NCI-H460 (cell line): ENCODE data around the gene RABL6. TPM values are rescaled to one million over a fixed set of nuclear protein-coding genes. Genes with fewer than 3 reads are reported as not detected.

ENCODE experiments used
- DNase-seq: peaks from one replicate; pipeline ENCODE4 v3.0.0-alpha.2; 2016; ENCODE audit warnings: low read depth; ENCODE audit errors: extremely low read depth
- total RNA-seq: library from RNA; depleted of rRNA; stranded (reverse); fragments of >200 nt; shearing (Covaris generic); gene quantifications from 2 replicates; pipeline ENCODE4 v1.2.3, GENCODE V29; 2014

The RABL6 gene
- total RNA-seq, 1 experiment from 2014 or later, result 69.4 TPM

DNA sequence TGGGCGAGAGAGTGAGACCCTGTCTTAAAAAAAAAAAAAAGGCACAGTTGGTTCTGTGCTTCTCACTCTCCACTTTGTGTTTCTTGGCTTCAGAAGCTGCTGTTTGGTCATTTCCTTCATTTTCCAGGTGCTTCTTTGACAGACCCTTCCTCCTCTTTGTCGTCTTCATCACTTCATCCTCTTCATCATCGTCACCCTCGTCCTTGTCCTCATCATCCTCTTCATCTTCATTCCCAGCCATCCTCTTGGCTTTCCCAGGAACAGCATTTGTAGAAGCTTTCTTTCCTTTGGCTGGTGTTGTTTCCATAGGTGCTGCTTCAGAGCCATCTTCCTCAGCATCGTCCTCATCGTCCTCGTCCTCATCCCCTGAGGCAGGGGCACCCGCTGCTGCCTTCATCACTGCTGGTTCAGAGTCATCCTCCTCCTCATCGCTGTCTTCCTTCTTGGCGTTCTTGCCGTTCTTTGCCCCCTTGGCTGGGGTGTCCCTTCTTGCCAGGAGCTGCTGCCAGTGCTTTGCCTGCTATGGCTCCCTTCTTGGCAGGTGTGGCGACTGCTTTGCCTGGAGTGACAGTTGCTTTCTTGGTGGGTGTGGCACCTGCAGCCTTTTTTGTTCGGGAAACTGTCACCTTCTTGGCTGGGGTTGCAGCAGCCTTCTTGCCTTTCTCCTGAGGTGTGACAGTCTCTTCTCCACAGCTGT lies 7.1 kb downstream of the RABL6 start:
- DNase-seq, result no peak

DNA sequence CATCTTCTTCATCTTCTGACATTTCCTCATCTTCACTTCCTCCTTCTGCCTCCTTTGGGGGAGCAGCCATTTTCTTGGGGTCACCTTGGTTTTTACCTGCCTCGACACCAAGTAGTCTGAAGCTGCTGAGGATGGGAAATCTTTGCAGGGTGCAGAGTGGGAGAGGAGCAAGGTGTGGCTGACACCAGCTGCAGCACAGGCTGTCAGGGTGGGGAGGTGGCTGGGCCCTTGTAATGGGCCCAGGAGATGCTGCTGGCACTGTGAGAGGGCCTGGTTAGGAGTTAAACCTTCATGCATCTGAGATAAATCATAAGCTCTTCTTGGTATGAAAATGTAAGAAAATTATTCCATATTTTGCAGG lies 7.7 kb downstream of the RABL6 start:
- no peak for DNase-seq

DNA sequence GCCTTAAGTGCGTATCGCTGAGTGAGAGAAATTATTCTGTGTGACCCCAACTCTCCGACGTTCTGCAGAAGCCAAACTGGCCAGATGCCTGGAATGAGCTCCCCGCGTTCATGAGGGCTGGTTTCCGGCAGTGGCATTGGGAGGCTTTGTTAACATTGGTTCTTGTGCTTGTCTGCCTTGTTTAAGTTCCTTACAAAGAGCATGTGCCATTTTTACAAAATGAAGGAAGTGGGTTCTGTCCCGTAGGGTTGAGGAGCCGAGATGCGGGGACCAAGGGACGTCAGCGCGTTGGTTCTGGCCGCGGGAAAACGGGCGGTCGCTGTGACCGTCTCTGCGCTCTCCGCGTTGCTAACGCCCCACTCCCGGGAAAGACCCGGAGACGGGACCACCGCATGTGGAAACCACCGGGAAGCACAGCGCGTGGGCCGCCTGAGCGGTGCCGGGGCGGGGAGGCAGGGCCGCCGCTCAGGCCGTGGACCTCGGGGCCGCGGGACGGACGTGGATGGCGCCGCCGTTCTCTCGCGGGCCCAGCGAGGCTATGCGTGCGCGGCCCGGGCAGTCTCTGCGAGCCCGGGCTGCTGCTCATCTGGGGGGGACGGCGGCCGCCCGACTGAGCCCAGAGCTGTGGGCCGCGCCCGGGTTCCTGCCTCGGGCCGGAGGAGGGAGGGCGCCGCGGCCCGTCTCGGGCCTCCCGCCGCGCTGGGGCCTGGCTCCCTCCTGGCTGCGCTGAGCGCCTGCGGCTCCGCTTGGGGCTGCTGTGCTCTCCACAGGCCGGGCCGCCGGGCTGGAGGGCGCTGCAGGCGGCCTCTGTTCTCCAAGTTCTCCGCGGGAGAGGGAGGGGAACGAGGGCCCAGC lies 13.4 kb downstream of the RABL6 start:
- DNase-seq, result no peak

- no peak for DNase-seq
These were observed 14.2 kb downstream of the RABL6 start for GRCh38 chr9:136821826-136822544.

DNA sequence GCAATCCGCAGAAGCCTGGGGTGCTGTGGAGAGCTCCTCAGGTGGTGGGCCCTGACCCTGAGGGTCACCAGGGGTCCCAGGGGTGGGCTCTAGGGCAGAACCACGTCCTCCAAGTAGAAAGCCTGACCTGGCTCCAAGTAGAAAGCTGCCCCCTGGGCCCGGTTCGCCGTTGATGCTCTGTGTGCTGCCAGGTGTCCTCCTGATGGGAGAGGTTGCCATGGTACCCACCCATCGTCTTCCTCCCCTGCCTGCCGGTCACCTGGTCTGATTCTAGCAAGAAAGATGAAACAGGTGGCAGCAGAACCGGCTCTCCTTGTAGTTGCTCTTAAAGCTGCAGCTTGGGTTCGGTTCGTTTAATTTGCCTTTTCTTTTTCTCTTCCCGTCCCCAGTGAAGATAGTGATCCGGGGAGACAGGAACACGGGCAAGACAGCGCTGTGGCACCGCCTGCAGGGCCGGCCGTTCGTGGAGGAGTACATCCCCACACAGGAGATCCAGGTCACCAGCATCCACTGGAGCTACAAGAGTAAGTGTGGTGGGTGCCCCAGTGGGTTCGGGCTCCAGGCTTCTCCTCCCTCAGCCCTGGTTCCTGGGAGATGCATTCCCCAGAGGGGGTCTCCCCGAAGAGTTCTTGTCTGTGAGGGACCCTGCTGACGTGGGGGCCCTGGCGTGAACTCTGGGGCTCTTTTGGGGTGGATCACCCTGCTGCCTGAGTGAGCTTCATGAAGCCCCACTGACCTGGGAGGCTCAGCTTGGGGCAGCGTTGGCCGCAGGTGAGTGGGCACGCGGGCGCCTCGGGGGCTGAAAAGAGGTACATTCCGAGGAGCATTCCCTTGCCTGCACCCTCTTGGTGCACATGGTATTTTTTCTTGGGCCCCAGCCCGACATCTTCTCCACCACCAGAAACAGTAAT lies 15.6 kb downstream of the RABL6 start:
- no peak for DNase-seq

DNA sequence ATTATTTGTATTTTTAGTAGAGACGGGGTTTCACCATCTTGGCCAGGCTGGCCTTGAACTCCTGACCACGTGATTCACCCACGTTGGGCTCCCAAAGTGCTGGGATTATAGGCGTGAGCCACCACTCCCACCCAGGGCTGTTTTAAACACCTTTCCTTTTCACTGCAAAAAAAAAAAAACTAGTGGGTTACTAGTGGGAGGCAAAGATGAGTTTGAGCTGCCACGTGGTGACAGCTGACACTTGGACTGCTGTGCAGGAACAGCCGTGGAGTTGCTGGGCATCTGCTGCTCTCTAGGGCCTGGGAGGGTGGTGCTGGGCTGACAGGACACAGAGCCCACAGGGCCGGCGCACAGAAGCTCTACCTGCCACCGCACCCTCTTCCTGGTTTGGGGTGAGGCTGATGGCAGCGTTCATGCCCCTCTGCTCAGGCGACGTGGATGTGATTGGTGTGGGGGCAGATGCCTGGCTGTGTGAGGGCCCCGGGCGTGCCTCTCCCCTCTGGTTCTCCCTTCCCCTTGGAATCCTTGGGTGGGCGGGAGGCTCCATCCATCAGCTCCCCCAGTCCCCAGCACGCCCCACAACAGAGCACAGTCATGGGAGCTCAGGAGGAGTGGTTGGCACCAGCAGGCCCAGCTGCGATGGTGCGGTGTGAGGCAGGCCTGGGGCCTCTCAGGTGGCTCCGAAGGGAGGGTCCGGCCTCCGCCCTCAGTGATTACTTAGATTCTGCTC lies 16.9 kb downstream of the RABL6 start:
- DNase-seq, result no peak

DNA sequence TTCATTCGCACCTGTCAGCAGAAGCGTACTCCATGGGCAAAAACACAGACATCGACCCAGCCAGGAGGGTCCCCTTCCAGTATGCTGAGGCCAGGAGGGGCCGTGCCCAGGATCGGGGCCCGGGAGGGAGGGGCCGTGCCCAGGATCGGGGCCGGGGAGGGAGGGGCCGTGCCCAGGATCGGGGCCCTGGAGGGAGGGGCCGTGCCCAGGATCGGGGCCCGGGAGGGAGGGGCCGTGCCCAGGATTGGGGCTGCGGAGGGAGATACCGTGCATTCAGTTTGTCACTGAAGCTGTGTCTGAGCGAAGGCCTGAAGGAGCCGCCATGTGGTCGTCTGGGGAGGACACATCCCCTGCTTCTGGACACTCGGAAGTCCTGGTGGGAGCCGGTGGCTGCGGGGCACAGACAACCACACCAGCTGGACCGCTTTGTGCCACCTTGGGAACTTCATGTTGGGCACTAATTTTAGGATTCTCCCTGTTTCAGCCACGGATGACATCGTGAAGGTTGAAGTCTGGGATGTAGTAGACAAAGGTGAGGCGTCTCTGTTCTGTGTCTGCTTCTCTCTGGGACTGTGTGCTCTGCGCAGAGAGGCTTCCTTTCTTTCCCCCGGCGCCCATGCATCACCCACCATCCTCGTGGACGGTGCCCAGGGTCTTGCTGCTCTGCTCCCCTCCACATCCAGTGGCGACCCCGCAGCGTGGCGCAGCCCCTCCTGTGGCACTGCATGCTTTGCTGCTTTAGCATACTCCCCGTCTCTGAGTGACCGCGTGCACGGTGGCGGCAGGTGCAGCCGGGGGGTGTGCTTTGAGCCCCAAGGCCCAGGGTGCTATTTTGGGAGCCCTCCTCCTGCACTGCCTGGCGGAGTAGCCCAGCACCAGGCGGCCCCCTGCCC lies 17.8 kb downstream of the RABL6 start:
- no peak for DNase-seq

- no peak for DNase-seq
These were observed 18.4 kb downstream of the RABL6 start for GRCh38 chr9:136826188-136826541.

DNA sequence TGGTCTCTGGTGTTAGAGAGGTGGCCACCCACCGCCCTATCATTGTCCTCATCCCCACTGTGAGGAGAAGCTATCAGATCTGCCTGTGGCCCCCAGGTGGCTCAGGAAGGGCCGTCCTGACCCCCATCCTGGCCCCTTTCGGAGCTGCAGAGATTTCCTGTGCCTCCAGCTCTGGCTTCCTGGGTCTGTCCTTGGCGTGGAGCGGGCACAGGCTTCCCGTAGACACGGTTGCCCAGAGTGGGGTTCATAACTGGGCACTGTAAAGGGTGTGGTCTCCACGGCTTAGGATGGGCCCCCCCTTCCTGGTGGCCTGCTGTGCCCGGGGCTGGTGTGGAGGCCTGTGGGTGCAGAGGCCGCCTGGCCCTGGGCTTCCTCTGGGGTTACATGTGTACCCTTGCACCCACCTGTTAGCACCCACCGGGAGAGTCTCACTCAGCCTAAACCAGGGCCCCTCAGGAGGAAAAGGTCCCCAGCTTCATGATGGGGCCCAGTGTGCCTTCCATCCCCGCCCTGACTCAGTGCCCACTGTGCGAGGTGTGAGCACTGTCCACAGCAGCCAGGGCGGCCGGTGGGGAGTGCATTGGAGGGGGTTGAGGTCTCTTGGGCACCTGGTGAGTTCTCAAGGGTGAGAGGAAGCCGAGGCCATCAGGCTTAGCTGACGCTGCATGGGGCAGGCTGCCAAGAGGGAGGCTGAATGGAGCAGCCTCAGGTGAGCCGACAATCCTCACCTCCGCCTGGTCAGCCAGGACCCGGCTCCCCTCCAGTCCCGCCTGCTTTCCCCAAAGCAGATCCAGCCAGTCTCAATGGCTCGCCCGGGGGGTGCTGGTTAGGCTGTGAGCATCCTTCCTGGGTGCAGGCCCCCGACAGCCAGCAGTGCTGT lies 19.2 kb downstream of the RABL6 start:
- DNase-seq, result no peak

- no peak for DNase-seq
These were observed 20.2 kb downstream of the RABL6 start for GRCh38 chr9:136827794-136828473.

DNA sequence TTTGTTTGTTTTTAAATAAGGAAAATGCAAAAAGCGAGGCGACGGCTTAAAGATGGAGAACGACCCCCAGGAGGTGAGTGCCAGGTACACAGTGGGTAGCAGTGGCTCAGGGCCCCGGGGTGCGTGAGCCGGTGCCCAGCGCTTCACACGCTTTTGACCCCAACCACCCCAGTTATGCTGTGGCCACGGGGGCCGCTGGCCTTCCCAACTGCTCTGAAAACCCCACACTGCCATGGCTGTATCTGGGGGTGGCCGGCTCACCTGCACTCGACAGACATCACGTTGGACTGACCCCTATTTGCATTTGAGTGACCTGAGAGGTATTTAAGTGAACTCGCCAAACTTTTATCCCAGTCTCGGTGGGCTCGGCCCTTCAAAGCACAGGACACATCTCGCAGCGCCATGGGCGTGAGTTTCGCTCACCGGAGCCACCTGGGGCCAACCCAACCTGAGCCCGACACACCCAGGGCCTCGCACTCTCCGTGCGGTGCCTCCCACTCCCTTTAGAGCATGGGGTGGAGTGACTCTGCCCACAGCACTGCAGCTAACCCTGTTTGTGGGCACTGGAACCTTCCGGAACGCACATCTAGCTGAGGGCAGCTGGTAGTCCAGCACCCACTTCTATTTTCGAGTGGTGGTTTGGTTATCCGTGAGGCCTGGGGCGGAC lies 20.9 kb downstream of the RABL6 start:
- no peak for DNase-seq

- no peak for DNase-seq
These were observed 21.7 kb downstream of the RABL6 start for GRCh38 chr9:136829412-136829811.

GRCh38 chr9:136829981-136830885 lies 22.5 kb downstream of the RABL6 start:
- DNase-seq, result no peak

DNA sequence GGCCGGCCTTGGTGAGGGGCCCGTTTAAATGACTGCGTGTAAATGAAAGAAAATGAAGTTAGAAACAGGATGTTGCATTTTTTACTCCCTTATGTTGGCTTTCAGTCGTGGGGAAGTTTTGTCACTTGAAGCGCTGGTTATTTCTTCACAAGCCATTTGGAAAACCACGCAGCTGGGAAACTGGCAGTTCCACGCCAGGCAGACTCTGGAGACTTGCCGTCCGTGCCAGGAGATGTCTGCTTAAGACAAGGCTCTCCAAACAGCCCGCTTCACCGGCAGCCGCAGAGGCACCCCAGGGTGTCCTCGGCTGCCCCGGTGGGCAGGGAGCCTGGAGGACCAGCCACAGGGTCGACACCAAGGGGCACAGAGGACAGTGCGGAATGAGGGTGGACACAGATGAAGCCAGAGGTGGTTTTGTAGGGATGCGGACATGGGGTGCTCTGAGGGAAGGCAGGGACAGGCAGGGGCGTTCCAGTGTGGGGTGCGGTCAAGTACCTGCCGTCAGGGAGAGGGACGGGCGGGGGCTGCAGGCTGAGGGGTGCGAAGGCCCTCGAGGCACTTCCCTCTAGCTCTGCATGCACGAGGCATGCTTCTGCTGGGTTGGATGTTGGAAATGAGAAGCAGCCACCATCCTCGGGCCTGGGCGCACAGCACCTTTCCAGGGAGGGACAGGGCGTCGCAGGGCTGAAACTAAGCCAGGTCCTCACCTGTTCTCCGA lies 23.4 kb downstream of the RABL6 start:
- DNase-seq, result no peak

DNA sequence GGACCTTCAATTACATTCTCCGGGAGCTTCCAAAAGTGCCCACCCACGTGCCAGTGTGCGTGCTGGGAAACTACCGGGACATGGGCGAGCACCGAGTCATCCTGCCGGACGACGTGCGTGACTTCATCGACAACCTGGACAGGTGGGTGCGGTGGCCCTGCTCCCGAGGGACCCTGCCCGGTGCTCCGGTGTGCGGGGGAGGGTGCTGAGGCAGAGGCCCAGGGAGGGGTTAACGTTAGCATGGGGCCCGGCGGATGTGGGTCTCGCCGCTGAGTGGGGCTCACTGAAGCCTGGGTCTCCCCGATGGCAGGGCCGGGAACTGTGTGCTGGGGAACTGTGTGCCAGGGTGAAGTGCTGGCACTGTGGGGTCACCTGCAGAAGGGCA lies 24.0 kb downstream of the RABL6 start:
- DNase-seq, result no peak
